Stomach (tissue), 9 donors: Measurements from ENCODE around the gene NFE2L2. TPM values are rescaled to one million over a fixed set of nuclear protein-coding genes. Genes with fewer than 3 reads are reported as not detected.
"Not testable (repeated sequence)": the region's sequence is repeated elsewhere in the genome, so short reads cannot be mapped to it uniquely, and the experiment has no call there.

ENCODE experiments used
- DNase-seq, 2 donors: peaks; one replicate each; pipeline versions ENCODE4 v3.0.0 to v3.0.0-alpha.2; 2013 to 2019
- H3K27ac ChIP-seq, 5 donors: fragments of 200-600 bp in 4 of 5; sonication (generic) in 4 of 5; one replicate each; pipeline ENCODE4 v1.5.1; 2013 to 2019; ENCODE audit warnings: mild to moderate bottlenecking in 1 of 5, moderate library complexity in 1 of 5
- H3K27me3 ChIP-seq, 3 donors: fragments of 200-600 bp; sonication (generic); one replicate each; pipeline ENCODE4 v1.5.1; 2017 to 2019; ENCODE audit warnings: mixed run types in 1 of 3
- H3K36me3 ChIP-seq, 4 donors: fragments of 200-600 bp; sonication (generic); 1 replicate in 3 of 4; 2 replicates in 1 of 4; pipeline ENCODE4 v1.5.1; 2016 to 2019
- H3K4me1 ChIP-seq, 4 donors: fragments of 200-600 bp; sonication (generic); one replicate each; pipeline ENCODE4 v1.5.1; 2016 to 2019
- H3K4me3 ChIP-seq, 4 donors: fragments of 200-600 bp; sonication (generic) in 3 of 4; one replicate each; pipeline ENCODE4 v1.5.1; 2016 to 2019; ENCODE audit warnings: mild to moderate bottlenecking in 1 of 4
- H3K9me3 ChIP-seq, 4 donors: fragments of 200-600 bp; sonication (generic); one replicate each; pipeline ENCODE4 v1.5.1; 2016 to 2019
- CTCF ChIP-seq, 7 experiments: fragments of 450-650 bp in 4 of 7; fragments of 200-600 bp in 3 of 7; sonication (generic) in 3 of 7; IDR thresholded peaks; one replicate each; pipeline ENCODE4 v1.5.1; 2016 to 2019; ENCODE audit warnings: antibody characterized with exemption in 7 of 7, control low read depth in 2 of 7, mild to moderate bottlenecking in 1 of 7
- EP300 ChIP-seq: sonication (generic); formaldehyde crosslinking; IDR thresholded peaks from one replicate; pipeline ENCODE4 v1.6.1; 2017; ENCODE audit warnings: antibody characterized with exemption
- POLR2A ChIP-seq, 4 donors: fragments of 450-650 bp; IDR thresholded peaks; one replicate each; pipeline ENCODE4 v1.6.1; 2016; ENCODE audit warnings: antibody characterized with exemption in 4 of 4, control low read depth in 2 of 4, mild to moderate bottlenecking in 1 of 4, moderate library complexity in 1 of 4
- POLR2AphosphoS5 ChIP-seq, 3 donors: sonication (generic); formaldehyde crosslinking; IDR thresholded peaks; one replicate each; pipeline ENCODE4 v1.6.1; 2016; ENCODE audit warnings: antibody characterized with exemption in 3 of 3
- WGBS, 5 donors: extraction: QIAGEN DNeasy Blood & Tissue Kit in 3 of 5; methylation state at CpG; one replicate each; pipeline versions ENCODE4 v1.1.5 to v1.1.7; 2013 to 2018; 5-methylcytosine and 5-hydroxymethylcytosine counted together
- intact Hi-C: fragments of 100-400 bp; cut with DNase I; formaldehyde crosslinking; loops from one replicate; pipeline ENCODE4 v1.15.1; 2023; ENCODE audit warnings: low total_unique reads
- polyA plus RNA-seq, 3 donors: library from polyadenylated mRNA; stranded (reverse); fragments of 200-250 nt; gene quantifications; one replicate each; pipeline ENCODE4 v1.2.3, GENCODE V29; 2013
- total RNA-seq, 5 donors: library from RNA; depleted of rRNA; stranded (reverse); fragments of >200 nt; gene quantifications; one replicate each; pipeline versions ENCODE4 v1.1.0 to v1.2.3, GENCODE V29; 2014 to 2016
- donor health status: healthy with polysubstance abuse.
- donor health status: Bipolar disorder and iron deficiency.
- donor health status: healthy.

Gene NFE2L2
- total and polyA plus RNA-seq, 8 donors: 37.1 to 223 (median 112) TPM

GRCh38 chr2:177221534-177221933 lies 43.0 kb downstream of the NFE2L2 start:
- Histone ChIP-seq H3K27me3 (no peaks in the 10 kb centered on the region), H3K27ac (no peak overlapping the region), H3K36me3 (peaks cover 50 to 83% (median 79%) of the 10 kb centered on the region in 4 donors), H3K4me3 (no peak overlapping the region), H3K9me3 (no peaks in the 10 kb centered on the region), H3K4me1 (peaks cover 10 to 68% (median 34%) of the 10 kb centered on the region in 4 donors)
- no peak for DNase-seq
- 88 to 98% (median 91%) methylated on average over 3 of the region's 3 CpGs for WGBS, 5 donors
- TF ChIP-seq EP300 (no peak), POLR2A (IDR thresholded peaks at IDR 0.05) (no peak), POLR2AphosphoS5 (IDR thresholded peaks at IDR 0.05) (no peak), CTCF (IDR thresholded peaks at IDR 0.05) (no peak)
- intact Hi-C loops: no loop called here

- H3K4me1 ChIP-seq: peaks cover 25 to 80% (median 52%) of the 10 kb centered on the region in 4 donors
- DNase-seq, H3K27me3 ChIP-seq, H3K4me3 ChIP-seq, H3K27ac ChIP-seq, intact Hi-C loops, H3K9me3 ChIP-seq: not testable (repeated sequence)
- H3K36me3 ChIP-seq: peaks cover 56 to 91% (median 83%) of the 10 kb centered on the region in 4 donors
- 62 to 93% (median 80%) methylated on average over 2 of the region's 2 CpGs for WGBS, 5 donors
These were observed 44.7 kb downstream of the NFE2L2 start for GRCh38 chr2:177219787-177220186.

- H3K36me3 ChIP-seq: peaks cover 53 to 75% (median 71%) of the 10 kb centered on the region in 4 donors
- no peaks in the 10 kb centered on the region for H3K9me3 ChIP-seq
- H3K27me3 ChIP-seq: no peaks in the 10 kb centered on the region
- no peak overlapping the region for H3K27ac ChIP-seq
- no peak for DNase-seq
- TF ChIP-seq CTCF (IDR thresholded peaks at IDR 0.05) (no peak), EP300 (no peak), POLR2A (IDR thresholded peaks at IDR 0.05) (no peak), POLR2AphosphoS5 (IDR thresholded peaks at IDR 0.05) (no peak)
- no peak overlapping the region for H3K4me3 ChIP-seq
- WGBS, 5 donors: 71 to 83% (median 74%) methylated on average over 5 of the region's 5 CpGs
- intact Hi-C loops: no loop called here
- peaks cover 34 to 81% (median 59%) of the 10 kb centered on the region in 4 donors for H3K4me1 ChIP-seq
These were observed 47.2 kb downstream of the NFE2L2 start for GRCh38 chr2:177217247-177217843.

- peak overlapping the region; percentile 99 to 100 (median 100) for H3K27ac ChIP-seq
- H3K4me1 ChIP-seq: peaks cover 43 to 59% (median 51%) of the 10 kb centered on the region in 4 donors
- peak; percentile 95 to 97 for DNase-seq
- TF ChIP-seq POLR2AphosphoS5 (IDR thresholded peaks at IDR 0.05) (peak; percentile 43 to 91 (median 71)), CTCF (IDR thresholded peaks at IDR 0.05) (no peak)
- H3K4me3 ChIP-seq: peak overlapping the region; percentile 56 to 92 (median 66)
- no peaks in the 10 kb centered on the region for H3K27me3 ChIP-seq
- no peaks in the 10 kb centered on the region for H3K9me3 ChIP-seq
- H3K36me3 ChIP-seq: peaks cover 20 to 33% (median 32%) of the 10 kb centered on the region in 4 donors
- WGBS, 5 donors: 0 to 1% (median 0%) methylated on average over 45 to 74 of the region's 74 CpGs
- intact Hi-C loops: loop anchor here (5.0 kb wide), 1 partner anchor 49 kb away; the partner anchor contains the start of gene NFE2L2
These were observed 51.4 kb downstream of the NFE2L2 start for GRCh38 chr2:177212891-177213856.
